Esophagus squamous epithelium (tissue), 5 donors: ENCODE results near the gene ZC3H12D. TPM values are rescaled to one million over a fixed set of nuclear protein-coding genes. Genes with fewer than 3 reads are reported as not detected.
A peak's percentile ranks its signal among the peaks of the same experiment; 100 is the strongest.
"Not testable (repeated sequence)": the region's sequence is repeated elsewhere in the genome, so short reads cannot be mapped to it uniquely, and the experiment has no call there.

Experiments
- DNase-seq: peaks from one replicate; lab custom pipeline; 2025; lab: John Stamatoyannopoulos, UW
- H3K27ac ChIP-seq, 4 donors: fragments of 200-600 bp; sonication (generic); one replicate each; pipeline ENCODE4 v1.5.1; 2016 to 2019; ENCODE audit warnings: mild to moderate bottlenecking in 1 of 4
- H3K27me3 ChIP-seq, 4 donors: fragments of 200-600 bp; sonication (generic); 1 replicate in 3 of 4; 2 replicates in 1 of 4; pipeline versions ENCODE4 v1.5.1 to v1.6.0; 2017 to 2021; ENCODE audit warnings: antibody characterized with exemption in 1 of 4
- H3K36me3 ChIP-seq, 3 donors: fragments of 200-600 bp; sonication (generic); one replicate each; pipeline ENCODE4 v1.5.1; 2016 to 2019
- H3K4me1 ChIP-seq, 3 donors: fragments of 200-600 bp; sonication (generic); one replicate each; pipeline ENCODE4 v1.5.1; 2017 to 2019
- H3K4me3 ChIP-seq, 4 donors: fragments of 200-600 bp; sonication (generic); 1 replicate in 3 of 4; 2 replicates in 1 of 4; pipeline ENCODE4 v1.5.1; 2016 to 2019; ENCODE audit warnings: mild to moderate bottlenecking in 2 of 4, moderate library complexity in 1 of 4
- H3K9me3 ChIP-seq, 3 donors: fragments of 200-600 bp; sonication (generic); one replicate each; pipeline ENCODE4 v1.5.1; 2016 to 2019
- POLR2A ChIP-seq, 4 donors: fragments of 450-650 bp; IDR thresholded peaks; one replicate each; pipeline ENCODE4 v1.6.1; 2017; ENCODE audit warnings: antibody characterized with exemption in 4 of 4, mild to moderate bottlenecking in 4 of 4, moderate library complexity in 3 of 4
- WGBS, 2 donors: methylation state at CpG; one replicate each; pipeline ENCODE4 v1.1.5; 2018; 5-methylcytosine and 5-hydroxymethylcytosine counted together
- intact Hi-C: fragments of 100-400 bp; cut with DNase I; formaldehyde crosslinking; loops from one replicate; pipeline ENCODE4 v1.15.0; 2022
- total RNA-seq, 4 donors: library from RNA; depleted of rRNA; stranded (reverse); fragments of >200 nt; gene quantifications; one replicate each; pipeline ENCODE4 v1.1.0, GENCODE V29; 2016
- TF ChIP-seq, protein P1 (sequence below), 6 experiments: fragments of 450-650 bp in 4 of 6; fragments of 200-600 bp in 2 of 6; sonication (generic) in 2 of 6; IDR thresholded peaks; one replicate each; pipeline ENCODE4 v1.5.1; 2016 to 2019; ENCODE audit warnings: antibody characterized with exemption in 6 of 6, mild to moderate bottlenecking in 4 of 6, moderate library complexity in 4 of 6
- donor health status: DM: yes; HTN: yes; CAD: no.

ZC3H12D gene
- total RNA-seq, 4 donors from 2014 or later: 0.04 to 4.3 (median 0.87) TPM

DNA sequence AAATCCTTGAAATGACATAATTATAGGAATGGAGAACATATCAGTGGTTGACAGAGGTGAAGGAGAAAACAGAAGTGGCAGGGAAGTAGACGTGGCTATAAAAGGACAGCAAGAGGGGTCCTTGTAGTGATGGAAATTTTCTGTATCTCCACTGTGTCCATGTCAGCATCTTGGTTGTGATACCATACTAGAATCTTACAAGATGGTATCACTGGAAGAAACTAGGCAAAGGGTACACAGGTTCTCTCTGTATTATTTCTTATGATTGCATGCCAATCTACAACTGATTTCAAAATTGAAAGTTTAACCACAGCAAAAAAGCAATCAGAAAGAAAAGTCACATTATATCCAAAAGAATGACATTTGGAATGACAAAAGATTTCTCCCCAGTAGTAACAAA lies 16.4 kb upstream of the ZC3H12D start:
- H3K9me3 ChIP-seq: no peaks in the 10 kb centered on the region
- no peak for DNase-seq
- H3K36me3 ChIP-seq: peaks cover 0 to 42% (median 0%) of the 10 kb centered on the region in 3 donors
- H3K4me3 ChIP-seq: no peak overlapping the region
- H3K27me3 ChIP-seq: no peaks in the 10 kb centered on the region
- WGBS, 2 donors: 82 to 91% methylated on average over 1 of the region's 1 CpG
- TF ChIP-seq, protein P1, sequence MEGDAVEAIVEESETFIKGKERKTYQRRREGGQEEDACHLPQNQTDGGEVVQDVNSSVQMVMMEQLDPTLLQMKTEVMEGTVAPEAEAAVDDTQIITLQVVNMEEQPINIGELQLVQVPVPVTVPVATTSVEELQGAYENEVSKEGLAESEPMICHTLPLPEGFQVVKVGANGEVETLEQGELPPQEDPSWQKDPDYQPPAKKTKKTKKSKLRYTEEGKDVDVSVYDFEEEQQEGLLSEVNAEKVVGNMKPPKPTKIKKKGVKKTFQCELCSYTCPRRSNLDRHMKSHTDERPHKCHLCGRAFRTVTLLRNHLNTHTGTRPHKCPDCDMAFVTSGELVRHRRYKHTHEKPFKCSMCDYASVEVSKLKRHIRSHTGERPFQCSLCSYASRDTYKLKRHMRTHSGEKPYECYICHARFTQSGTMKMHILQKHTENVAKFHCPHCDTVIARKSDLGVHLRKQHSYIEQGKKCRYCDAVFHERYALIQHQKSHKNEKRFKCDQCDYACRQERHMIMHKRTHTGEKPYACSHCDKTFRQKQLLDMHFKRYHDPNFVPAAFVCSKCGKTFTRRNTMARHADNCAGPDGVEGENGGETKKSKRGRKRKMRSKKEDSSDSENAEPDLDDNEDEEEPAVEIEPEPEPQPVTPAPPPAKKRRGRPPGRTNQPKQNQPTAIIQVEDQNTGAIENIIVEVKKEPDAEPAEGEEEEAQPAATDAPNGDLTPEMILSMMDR (IDR thresholded peaks at IDR 0.05): no peak
- TF ChIP-seq POLR2A (IDR thresholded peaks at IDR 0.05): no peak
- no peaks in the 10 kb centered on the region for H3K4me1 ChIP-seq
- intact Hi-C loops: no loop called here
- no peak overlapping the region for H3K27ac ChIP-seq

DNA sequence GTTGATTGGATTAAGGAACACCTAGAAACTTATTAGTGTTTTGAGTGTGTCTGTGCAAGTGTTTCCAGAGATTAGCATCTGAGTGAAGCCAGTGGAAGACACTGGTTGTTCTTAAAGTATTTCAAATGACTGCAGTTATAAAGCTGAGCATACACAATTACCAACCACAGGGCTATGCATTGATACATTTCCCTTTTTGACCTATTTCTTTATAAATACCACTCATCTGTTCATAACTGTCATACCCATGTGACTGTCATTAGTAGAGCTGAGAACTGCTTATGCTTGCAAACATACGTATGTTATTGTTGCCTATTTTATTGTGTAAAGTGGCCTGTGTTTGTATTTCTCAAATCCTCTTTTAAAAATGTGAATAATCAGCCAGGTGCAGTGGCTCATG lies 15.3 kb upstream of the ZC3H12D start:
- TF ChIP-seq POLR2A (IDR thresholded peaks at IDR 0.05): no peak
- TF ChIP-seq, protein P1 (IDR thresholded peaks at IDR 0.05): no peak
- DNase-seq: no peak
- H3K9me3 ChIP-seq: no peaks in the 10 kb centered on the region
- WGBS, 2 donors: 73 to 87% methylated on average over 1 of the region's 1 CpG
- no peaks in the 10 kb centered on the region for H3K27me3 ChIP-seq
- H3K4me1 ChIP-seq: no peaks in the 10 kb centered on the region
- no peak overlapping the region for H3K4me3 ChIP-seq
- intact Hi-C loops: no loop called here
- H3K36me3 ChIP-seq: peaks cover 0 to 31% (median 0%) of the 10 kb centered on the region in 3 donors
- H3K27ac ChIP-seq: no peak overlapping the region

DNA sequence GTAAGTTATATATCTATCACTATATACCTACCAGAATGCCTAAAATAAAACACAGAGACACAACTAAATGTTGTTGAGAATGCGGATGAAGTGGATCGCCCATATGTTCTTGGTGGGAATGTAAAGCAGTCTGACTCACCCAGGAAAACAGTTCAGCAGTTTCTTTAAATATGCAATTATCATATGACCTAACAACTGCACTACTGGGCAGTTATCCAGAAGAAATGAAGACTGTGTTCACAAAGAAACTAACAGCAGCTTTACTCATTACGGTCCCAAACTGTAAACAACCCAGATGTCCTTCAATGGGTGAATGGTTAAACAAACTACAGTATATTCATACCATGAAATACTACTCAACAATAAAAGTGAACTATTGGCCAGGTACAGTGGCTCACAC lies 14.3 kb upstream of the ZC3H12D start:
- 54 to 59% methylated on average over 3 of the region's 3 CpGs for WGBS, 2 donors
- intact Hi-C loops: no loop called here
- H3K27ac ChIP-seq: no peak overlapping the region
- peaks cover 0 to 21% (median 0%) of the 10 kb centered on the region in 3 donors for H3K36me3 ChIP-seq
- no peaks in the 10 kb centered on the region for H3K27me3 ChIP-seq
- no peak overlapping the region for H3K4me3 ChIP-seq
- no peak for DNase-seq
- TF ChIP-seq, protein P1 (IDR thresholded peaks at IDR 0.05): no peak
- TF ChIP-seq POLR2A (IDR thresholded peaks at IDR 0.05): peak in 1 of 4 donors; percentile 10
- no peaks in the 10 kb centered on the region for H3K9me3 ChIP-seq
- no peaks in the 10 kb centered on the region for H3K4me1 ChIP-seq

DNA sequence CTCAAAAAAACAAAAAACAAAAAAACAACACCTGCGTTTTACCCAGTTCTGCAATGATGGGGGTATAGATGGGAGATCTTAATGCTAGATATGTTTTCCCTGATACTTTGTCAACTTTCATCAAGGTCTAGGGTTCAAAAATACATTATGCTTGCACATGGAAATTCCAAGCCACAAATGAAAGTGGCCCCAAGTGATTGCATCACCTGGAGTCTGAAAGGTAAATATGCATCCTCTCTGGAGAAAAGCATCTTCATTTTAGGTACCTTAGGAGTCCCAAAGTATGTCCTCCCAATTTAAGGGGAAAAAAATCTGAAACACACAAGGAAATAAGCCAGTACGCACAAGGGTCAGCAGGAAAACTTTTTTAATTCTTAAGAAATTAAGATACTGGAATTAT lies 12.6 kb upstream of the ZC3H12D start:
- no peak for TF ChIP-seq POLR2A (IDR thresholded peaks at IDR 0.05)
- TF ChIP-seq, protein P1 (IDR thresholded peaks at IDR 0.05): no peak
- Histone ChIP-seq H3K4me3 (no peak overlapping the region), H3K27me3 (no peaks in the 10 kb centered on the region), H3K36me3 (peaks cover 0 to 14% (median 0%) of the 10 kb centered on the region in 3 donors), H3K9me3 (no peaks in the 10 kb centered on the region), H3K4me1 (no peaks in the 10 kb centered on the region), H3K27ac (no peak overlapping the region)
- intact Hi-C loops: no loop called here
- 90 to 94% methylated on average over 2 of the region's 2 CpGs for WGBS, 2 donors
- DNase-seq: no peak

DNA sequence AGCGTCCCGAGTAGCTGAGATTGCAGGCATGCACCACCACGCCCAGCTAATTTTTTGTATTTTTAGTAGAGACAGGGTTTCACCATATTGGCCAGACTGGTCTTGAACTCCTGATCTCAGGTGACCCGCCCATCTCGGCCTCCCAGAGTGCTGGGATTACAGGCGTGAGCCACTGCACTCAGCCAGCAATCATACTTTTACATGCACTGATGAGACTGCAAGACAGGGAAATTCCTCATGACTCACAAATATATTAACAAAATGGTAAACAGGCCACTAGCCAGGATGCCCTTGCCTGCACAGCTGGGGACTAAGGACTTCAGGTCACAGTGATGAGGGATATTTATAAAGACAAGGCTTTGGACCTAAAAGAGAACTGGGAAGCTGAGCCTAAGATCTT lies 11.8 kb upstream of the ZC3H12D start:
- DNase-seq, H3K27ac ChIP-seq, intact Hi-C loops, H3K4me1 ChIP-seq, H3K27me3 ChIP-seq, H3K4me3 ChIP-seq, H3K9me3 ChIP-seq, H3K36me3 ChIP-seq: not testable (repeated sequence)
- WGBS, 2 donors: 52 to 73% methylated on average over 3 to 6 of the region's 6 CpGs

DNA sequence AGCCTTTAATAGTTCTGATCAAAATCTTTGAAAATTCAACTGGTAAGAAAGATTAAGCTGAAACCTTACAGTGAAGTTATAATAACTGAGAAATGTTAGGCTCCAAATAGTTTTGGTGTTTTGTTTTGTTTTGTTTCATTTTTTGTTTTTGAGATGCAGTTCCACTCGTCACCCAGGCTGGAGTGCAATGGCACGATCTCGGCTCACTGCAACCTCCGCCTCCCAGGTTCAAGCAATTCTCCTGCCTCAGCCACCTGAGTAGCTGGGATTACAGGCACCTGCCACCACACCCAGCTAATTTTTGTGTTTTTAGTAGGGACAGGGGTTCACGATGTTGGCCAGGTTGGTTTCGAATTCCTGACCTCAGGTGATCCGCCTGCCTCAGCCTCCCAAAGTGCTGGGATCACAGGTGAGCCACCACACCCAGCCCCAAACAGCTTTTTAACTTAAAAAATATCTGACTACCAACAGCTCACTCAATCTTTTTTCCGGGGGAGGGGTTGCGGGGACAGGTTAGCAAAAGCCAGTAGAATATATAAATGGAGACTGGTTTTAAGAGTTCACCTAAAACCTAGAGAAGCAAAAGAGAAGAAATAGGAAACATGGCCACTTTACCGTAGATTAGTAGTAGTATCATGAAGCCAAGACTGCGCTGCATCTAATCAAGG lies 10.7 kb upstream of the ZC3H12D start:
- H3K36me3 ChIP-seq, H3K9me3 ChIP-seq, H3K27me3 ChIP-seq, H3K27ac ChIP-seq, H3K4me3 ChIP-seq, H3K4me1 ChIP-seq, DNase-seq, intact Hi-C loops: not testable (repeated sequence)
- 73 to 81% methylated on average over 9 to 10 of the region's 11 CpGs for WGBS, 2 donors

DNA sequence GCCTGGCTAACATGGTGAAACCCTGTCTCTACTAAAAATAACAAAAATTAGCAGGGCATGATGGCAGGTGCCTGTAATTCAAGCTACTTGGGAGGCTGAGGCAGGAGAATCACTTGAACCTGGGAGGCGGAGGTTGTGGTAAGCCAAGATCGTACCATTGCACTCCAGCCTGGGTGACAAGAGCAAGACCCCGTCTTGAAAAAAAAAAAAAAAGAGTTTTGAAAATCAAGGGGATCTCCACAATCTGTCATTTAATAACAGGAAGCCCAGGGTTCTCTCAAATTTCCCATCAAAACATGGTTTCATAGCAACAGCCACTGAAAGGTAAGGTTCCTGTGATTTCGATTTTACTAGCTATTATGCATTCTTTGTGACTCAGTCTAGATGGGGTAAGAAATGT lies 10.0 kb upstream of the ZC3H12D start:
- H3K4me1 ChIP-seq, H3K4me3 ChIP-seq, H3K27me3 ChIP-seq, intact Hi-C loops, H3K9me3 ChIP-seq, H3K36me3 ChIP-seq, H3K27ac ChIP-seq, DNase-seq: not testable (repeated sequence)
- 64 to 88% methylated on average over 4 of the region's 4 CpGs for WGBS, 2 donors
